ENCODE data around the gene PTH.

The PTH gene

GRCh38 chr11:13495929-13496328 is at the start of gene PTH:
TSS of gene PTH (minus strand) at chr11:13495997. CDS start at chr11:13492855, 3,142 bp downstream.
- DNase-seq (ENCODE audit: low spot score): no peak

- no peak for DNase-seq (ENCODE audit: low spot score)
Observed at GRCh38 chr11:13538044-13538443, 42.2 kb upstream of the PTH start.

GRCh38 chr11:13535819-13536218 is 40.0 kb upstream of the PTH start:
- no peak for DNase-seq (ENCODE audit: low spot score)

GRCh38 chr11:13534358-13534757 is 38.6 kb upstream of the PTH start:
- no peak for DNase-seq (ENCODE audit: low spot score)

GRCh38 chr11:13525257-13525656 is 29.5 kb upstream of the PTH start:
- DNase-seq (ENCODE audit: low spot score): no peak

GRCh38 chr11:13503393-13503792 is 7.6 kb upstream of the PTH start:
- no peak for DNase-seq (ENCODE audit: low spot score)

- no peak for DNase-seq (ENCODE audit: low spot score)
Observed at GRCh38 chr11:13502492-13502891, 6.7 kb upstream of the PTH start.

- no peak for DNase-seq (ENCODE audit: low spot score)
Observed at GRCh38 chr11:13494051-13494450, 1.7 kb downstream of the PTH start.

- no peak for DNase-seq (ENCODE audit: low spot score)
Observed at GRCh38 chr11:13487661-13488030, 8.2 kb downstream of the PTH start.

- DNase-seq (ENCODE audit: low spot score): no peak
Observed at GRCh38 chr11:13486926-13487660, 8.7 kb downstream of the PTH start.

GRCh38 chr11:13480198-13480597 is 15.6 kb downstream of the PTH start:
- no peak for DNase-seq (ENCODE audit: low spot score)

GRCh38 chr11:13479688-13480087 is 16.1 kb downstream of the PTH start:
- no peak for DNase-seq (ENCODE audit: low spot score)

GRCh38 chr11:13475091-13475490 is 20.7 kb downstream of the PTH start:
- DNase-seq (ENCODE audit: low spot score): no peak

- DNase-seq (ENCODE audit: low spot score): no peak
Observed at GRCh38 chr11:13473013-13473722, 22.6 kb downstream of the PTH start.

GRCh38 chr11:13468750-13469149 is 27.0 kb downstream of the PTH start:
- DNase-seq (ENCODE audit: low spot score): no peak

- DNase-seq (ENCODE audit: low spot score): peak; percentile 22
Observed at GRCh38 chr11:13465909-13466371, 29.9 kb downstream of the PTH start.

GRCh38 chr11:13463779-13464290 is 32.0 kb downstream of the PTH start:
- DNase-seq (ENCODE audit: low spot score): no peak

GRCh38 chr11:13462901-13463778 is 32.7 kb downstream of the PTH start, which contains the start of gene BTBD10:
TSS of gene BTBD10 (minus strand) at chr11:13463222. CDS start at chr11:13445124, 18,098 bp downstream.
- peak; percentile 92 for DNase-seq (ENCODE audit: low spot score)

- DNase-seq (ENCODE audit: low spot score): peak; percentile 22
Observed at GRCh38 chr11:13462311-13462900, 33.4 kb downstream of the PTH start.

- no peak for DNase-seq (ENCODE audit: low spot score)
Observed at GRCh38 chr11:13461291-13461690, 34.5 kb downstream of the PTH start.

GRCh38 chr11:13450832-13451397 is 44.9 kb downstream of the PTH start:
- DNase-seq (ENCODE audit: low spot score): no peak

All from globus pallidus (tissue), 1 donor.